ENCODE data around the gene RPS17. TPM values are rescaled to one million over a fixed set of nuclear protein-coding genes. Genes with fewer than 3 reads are reported as not detected.
"Not testable (repeated sequence)": the region's sequence is repeated elsewhere in the genome, so short reads cannot be mapped to it uniquely, and the experiment has no call there.

The RPS17 gene
- total RNA-seq, 2 donors from 2014 or later: 1,918 to 2,023 TPM

- H3K27ac ChIP-seq (ENCODE audit: low read depth, low read length); H3K27me3 ChIP-seq (ENCODE audit: control insufficient read depth, insufficient read depth, low read length, poor library complexity, severe bottlenecking); H3K9ac ChIP-seq (ENCODE audit: extremely low read depth, low read length, poor library complexity, severe bottlenecking); H3K27ac Mint-ChIP-seq; H3K4me1 Mint-ChIP-seq; H3K27me3 Mint-ChIP-seq (ENCODE audit: insufficient read depth); H3K36me3 Mint-ChIP-seq (ENCODE audit: low read depth); H3K4me3 ChIP-seq (ENCODE audit: low read length); H3K4me1 ChIP-seq (ENCODE audit: control insufficient read depth, insufficient read depth, low read length); H3K9me3 ChIP-seq (ENCODE audit: control insufficient read depth, low read length); H3K4me3 Mint-ChIP-seq; H3K9me3 Mint-ChIP-seq; H3K36me3 ChIP-seq (ENCODE audit: control insufficient read depth, insufficient read depth, low read length): not testable (repeated sequence)
- 72 to 77% methylated on average over 3 of the region's 4 CpGs for WGBS, 2 experiments (ENCODE audit: insufficient coverage in 1 of 2, insufficient read length in 1 of 2)
- peak; percentile 57 for DNase-seq
- TF ChIP-seq CTCF (conservative IDR thresholded peaks at IDR 0.05): peak; percentile 52
Measured at GRCh38 chr15:82488250-82488649, 52.0 kb downstream of the RPS17 start.

GRCh38 chr15:82487045-82487444 is 53.2 kb downstream of the RPS17 start:
- not testable (repeated sequence) for DNase-seq; H3K27ac Mint-ChIP-seq; H3K4me3 ChIP-seq (ENCODE audit: low read length); H3K4me1 ChIP-seq (ENCODE audit: control insufficient read depth, insufficient read depth, low read length); H3K9ac ChIP-seq (ENCODE audit: extremely low read depth, low read length, poor library complexity, severe bottlenecking); H3K27ac ChIP-seq (ENCODE audit: low read depth, low read length); H3K4me1 Mint-ChIP-seq; H3K4me3 Mint-ChIP-seq; H3K27me3 ChIP-seq (ENCODE audit: control insufficient read depth, insufficient read depth, low read length, poor library complexity, severe bottlenecking); H3K36me3 ChIP-seq (ENCODE audit: control insufficient read depth, insufficient read depth, low read length); H3K9me3 Mint-ChIP-seq; H3K9me3 ChIP-seq (ENCODE audit: control insufficient read depth, low read length); H3K36me3 Mint-ChIP-seq (ENCODE audit: low read depth); H3K27me3 Mint-ChIP-seq (ENCODE audit: insufficient read depth)
- 88 to 94% methylated on average over 6 of the region's 7 CpGs for WGBS, 2 experiments (ENCODE audit: insufficient coverage in 1 of 2, insufficient read length in 1 of 2)

Other genes starting within 250 kb of the RPS17 start
- 1 to 10 TPM; 4.1 to 6.5 TPM for gene GOLGA6L10, start 191.0 kb downstream of the RPS17 start, total RNA-seq
- gene GOLGA6L9, start 110.6 kb downstream of the RPS17 start, total RNA-seq: 10 to 100 TPM in 1 of 2 donors, 1 to 10 TPM in 1; 8.1 to 11.4 TPM
- 1 to 10 TPM; 1.0 to 1.4 TPM for gene CPEB1, start 106.9 kb upstream of the RPS17 start, total RNA-seq
- 10 to 100 TPM; 22.4 to 24.4 TPM for gene AP3B2, start 169.4 kb upstream of the RPS17 start, total RNA-seq

Data from endodermal cell (in vitro differentiated cells).